GM21515 (cell line): Measurements from ENCODE around the gene HAX1.
"Not testable (repeated sequence)": the region's sequence is repeated elsewhere in the genome, so short reads cannot be mapped to it uniquely, and the experiment has no call there.

Source experiments
- ATAC-seq: cut with Tn5 transposase; IDR thresholded peaks from one replicate; pipeline ENCODE4 v1.9.1; 2021; ENCODE audit not compliant: unreplicated experiment

HAX1 gene

GRCh38 chr1:154276797-154277196 lies 4.4 kb downstream of the HAX1 start:
- no peak for ATAC-seq

- not testable (repeated sequence) for ATAC-seq
Observed at GRCh38 chr1:154287591-154287990, 15.2 kb downstream of the HAX1 start.

DNA sequence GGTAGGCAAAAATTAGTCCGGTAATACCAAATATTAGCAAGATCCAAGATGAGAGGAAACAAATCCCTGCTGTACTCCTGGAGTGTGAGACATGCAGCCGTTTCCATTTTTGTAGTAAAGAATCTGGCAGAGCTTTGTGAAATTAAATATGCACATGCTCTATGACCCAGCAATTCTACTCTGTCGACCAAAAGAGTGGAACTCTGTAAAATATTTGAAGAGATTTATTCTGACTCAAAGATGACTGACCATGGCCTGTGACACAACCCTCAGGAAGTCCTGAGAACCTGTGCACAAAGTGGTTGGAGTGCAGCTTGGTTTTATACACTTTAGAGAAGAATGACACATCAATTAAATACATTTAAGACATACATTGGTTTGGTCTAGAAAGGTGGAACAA lies 16.2 kb downstream of the HAX1 start:
- ATAC-seq = no peak

- ATAC-seq = no peak
Observed at GRCh38 chr1:154290921-154291320, 18.5 kb downstream of the HAX1 start.

DNA sequence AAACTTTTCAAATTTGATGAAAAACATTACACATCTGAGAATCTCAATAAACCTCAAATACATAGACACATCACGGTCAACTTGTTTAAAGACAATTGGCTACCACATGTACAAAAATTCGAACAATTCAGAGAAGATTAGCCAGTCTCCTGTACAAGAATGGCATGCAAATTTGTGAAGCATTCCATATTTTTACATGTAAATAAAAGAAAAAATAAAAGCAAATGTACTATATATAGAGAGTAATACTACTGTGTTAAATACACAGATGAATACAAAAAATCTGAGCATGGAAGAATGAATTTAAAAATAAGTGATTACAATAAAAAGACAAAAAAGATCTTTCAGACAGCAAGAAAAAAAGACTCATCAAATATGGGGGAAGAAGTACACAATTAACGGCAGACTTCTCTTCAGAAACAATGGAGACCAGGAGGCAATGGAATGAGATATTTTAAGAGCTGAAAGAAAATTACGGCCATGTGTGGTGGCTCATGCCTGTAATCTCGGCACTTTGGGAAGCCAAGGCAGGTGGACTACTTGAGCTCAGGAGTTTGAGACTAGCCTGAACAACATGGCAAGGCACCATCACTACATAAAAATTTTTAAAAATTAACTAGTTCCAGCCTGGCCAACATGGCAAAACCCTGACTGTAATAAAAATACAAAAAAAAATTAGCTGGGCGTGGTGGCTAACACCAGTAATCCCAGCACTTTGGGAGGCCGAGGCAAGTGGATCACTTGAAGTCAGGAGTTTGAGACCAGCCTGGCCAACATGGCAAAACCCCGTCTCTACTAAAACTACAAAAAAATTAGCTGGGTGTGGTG lies 23.2 kb downstream of the HAX1 start:
- ATAC-seq = no peak

DNA sequence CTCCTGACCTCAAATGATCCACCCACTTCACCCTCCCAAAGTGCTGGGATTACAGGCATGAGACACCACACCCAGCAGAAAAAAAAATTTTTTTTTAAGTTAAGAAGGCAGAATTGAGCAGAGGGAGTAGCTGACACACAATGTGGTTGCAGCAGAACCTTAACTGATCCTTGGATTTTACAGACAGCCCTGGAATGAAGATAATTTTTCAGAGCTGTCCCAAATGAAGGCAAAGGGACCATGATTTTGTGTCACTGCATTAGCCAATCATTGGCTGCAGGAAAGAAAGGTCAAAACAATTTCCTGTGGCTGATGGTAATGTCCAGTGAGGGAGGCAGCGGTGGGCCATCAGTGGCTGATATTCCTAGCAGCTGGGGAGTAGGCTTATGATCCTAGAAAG lies 29.2 kb downstream of the HAX1 start:
- ATAC-seq = no peak

- ATAC-seq = no peak
Observed at GRCh38 chr1:154304664-154305337, 32.4 kb downstream of the HAX1 start.

- no peak for ATAC-seq
Observed at GRCh38 chr1:154306151-154306550, 33.7 kb downstream of the HAX1 start.

- not testable (repeated sequence) for ATAC-seq
Observed at GRCh38 chr1:154307670-154308270, 35.3 kb downstream of the HAX1 start.

GRCh38 chr1:154309136-154309535 lies 36.7 kb downstream of the HAX1 start:
- not testable (repeated sequence) for ATAC-seq

- ATAC-seq = not testable (repeated sequence)
Observed at GRCh38 chr1:154312229-154313065, 40.0 kb downstream of the HAX1 start.

- no peak for ATAC-seq
Observed at GRCh38 chr1:154313066-154313356, 40.6 kb downstream of the HAX1 start.

DNA sequence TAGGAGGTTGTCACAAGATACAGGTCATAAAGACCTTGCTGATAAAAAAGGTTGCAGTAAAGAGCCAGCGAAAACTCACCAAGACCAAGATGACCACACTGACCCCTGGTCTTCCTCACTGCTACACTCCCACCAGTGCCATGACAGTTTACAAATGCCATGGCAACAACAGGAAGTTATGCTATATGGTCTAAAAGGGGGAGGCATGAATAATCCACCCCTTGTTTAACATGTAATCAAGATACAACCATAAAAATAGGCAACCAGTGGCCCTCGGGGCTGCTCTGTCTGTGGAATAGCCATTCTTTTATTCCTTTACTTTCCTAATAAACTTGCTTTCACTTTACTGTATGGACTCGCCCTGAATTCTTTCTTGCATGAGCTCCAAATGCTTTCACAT lies 41.8 kb downstream of the HAX1 start:
- not testable (repeated sequence) for ATAC-seq

- no peak for ATAC-seq
Observed at GRCh38 chr1:154316704-154317103, 44.3 kb downstream of the HAX1 start.

- no peak for ATAC-seq
Observed at GRCh38 chr1:154318386-154318785, 46.0 kb downstream of the HAX1 start.

DNA sequence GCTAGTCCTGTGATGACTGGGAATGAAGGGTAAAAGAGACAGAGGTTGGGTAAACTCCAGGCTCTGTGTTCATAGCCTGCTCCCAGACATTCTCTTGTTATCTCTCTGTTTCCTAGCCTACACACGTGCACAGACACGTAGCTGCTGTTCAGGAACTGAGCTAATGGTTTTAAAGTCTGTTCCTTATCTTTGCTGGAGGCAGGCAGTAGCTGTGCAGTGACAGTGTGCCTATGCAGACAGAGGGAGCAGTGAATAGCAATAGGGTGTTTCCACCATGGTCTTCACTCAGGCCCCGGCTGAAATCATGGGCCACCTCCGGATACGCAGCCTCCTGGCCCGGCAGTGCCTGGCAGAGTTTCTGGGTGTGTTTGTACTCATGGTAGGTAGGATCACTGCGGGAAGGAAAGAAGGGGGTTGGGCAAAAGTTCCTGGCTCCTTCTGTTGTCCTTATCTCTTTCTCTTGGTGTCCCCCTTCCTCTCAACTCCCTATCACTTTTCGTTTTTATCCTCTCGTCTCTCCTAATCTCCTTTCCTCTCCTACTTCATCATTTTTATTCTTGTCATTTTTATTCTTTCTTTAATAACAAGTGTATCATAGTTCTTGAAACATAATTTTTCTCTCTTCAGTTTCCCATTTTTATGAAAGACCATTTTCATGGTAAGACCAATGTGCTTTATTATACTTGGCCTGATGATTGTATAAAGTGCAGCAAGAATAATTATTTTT lies 48.6 kb downstream of the HAX1 start, which contains the start of gene AQP10:
TSS of gene AQP10 (plus strand) at position 212 of the 727 bp plus-strand sequence. CDS start at position 275, 63 bp downstream.
- no peak for ATAC-seq

- not testable (repeated sequence) for ATAC-seq
Observed at GRCh38 chr1:154321609-154321934, 49.1 kb downstream of the HAX1 start.

- no peak for ATAC-seq
Observed at GRCh38 chr1:154323493-154323892, 51.1 kb downstream of the HAX1 start.

GRCh38 chr1:154324241-154324640 lies 51.8 kb downstream of the HAX1 start:
- ATAC-seq = no peak
